Eye (tissue), 1 donor: ENCODE measurements around the gene ACOX1.
"Not testable (repeated sequence)": the region's sequence is repeated elsewhere in the genome, so short reads cannot be mapped to it uniquely, and the experiment has no call there.

Experiments
- DNase-seq: peaks from one replicate; pipeline ENCODE4 v3.0.0-alpha.2; 2015

ACOX1 gene

GRCh38 chr17:75980188-75981018, 1.4 kb upstream of the ACOX1 start:
- no peak for DNase-seq

- DNase-seq, result no peak
These were observed 780 bp upstream of the ACOX1 start for GRCh38 chr17:75979705-75980187.

GRCh38 chr17:75976175-75976848, 2.7 kb downstream of the ACOX1 start:
- DNase-seq, result peak; percentile 45

GRCh38 chr17:75975757-75976174, 3.2 kb downstream of the ACOX1 start:
- DNase-seq, result no peak

GRCh38 chr17:75975187-75975586, 3.8 kb downstream of the ACOX1 start:
- DNase-seq, result not testable (repeated sequence)

GRCh38 chr17:75970626-75971025, 8.3 kb downstream of the ACOX1 start:
- no peak for DNase-seq

- DNase-seq, result no peak
These were observed 8.9 kb downstream of the ACOX1 start for GRCh38 chr17:75970011-75970523.

- DNase-seq, result not testable (repeated sequence)
These were observed 9.9 kb downstream of the ACOX1 start for GRCh38 chr17:75969044-75969443.

GRCh38 chr17:75965468-75965867, 13.5 kb downstream of the ACOX1 start:
- no peak for DNase-seq

- DNase-seq, result no peak
These were observed 19.0 kb downstream of the ACOX1 start for GRCh38 chr17:75959839-75960511.

GRCh38 chr17:75959051-75959838, 19.7 kb downstream of the ACOX1 start:
- no peak for DNase-seq

- DNase-seq, result no peak
These were observed 28.0 kb downstream of the ACOX1 start for GRCh38 chr17:75950855-75951554.

GRCh38 chr17:75950421-75950820, 28.5 kb downstream of the ACOX1 start:
- DNase-seq, result no peak

GRCh38 chr17:75945211-75945610, 33.8 kb downstream of the ACOX1 start:
- DNase-seq, result no peak

- no peak for DNase-seq
These were observed 35.5 kb downstream of the ACOX1 start for GRCh38 chr17:75943491-75943890.

- no peak for DNase-seq
These were observed 36.5 kb downstream of the ACOX1 start for GRCh38 chr17:75942473-75942872.

- no peak for DNase-seq
These were observed 37.5 kb downstream of the ACOX1 start for GRCh38 chr17:75941442-75941819.

- peak; percentile 96 for DNase-seq
These were observed 38.1 kb downstream of the ACOX1 start, which contains the start of gene FBF1 for GRCh38 chr17:75940727-75941441. FBF1 (minus strand) TSS chr17:75941042; CDS start chr17:75938149, 2,893 bp downstream.

- no peak for DNase-seq
These were observed 41.3 kb downstream of the ACOX1 start for GRCh38 chr17:75937652-75938051.

GRCh38 chr17:75933808-75934207, 45.2 kb downstream of the ACOX1 start:
- peak; percentile 50 for DNase-seq

- no peak for DNase-seq
These were observed 46.1 kb downstream of the ACOX1 start for GRCh38 chr17:75932852-75933251.
